HG03097 (cell line): ENCODE measurements around the gene UPK1B.
"Not testable (repeated sequence)": the region's sequence is repeated elsewhere in the genome, so short reads cannot be mapped to it uniquely, and the experiment has no call there.

Experiments used
- ATAC-seq: cut with Tn5 transposase; IDR thresholded peaks from one replicate; pipeline ENCODE4 v1.9.1; 2021; ENCODE audit not compliant: unreplicated experiment, low FRiP score

UPK1B gene

DNA sequence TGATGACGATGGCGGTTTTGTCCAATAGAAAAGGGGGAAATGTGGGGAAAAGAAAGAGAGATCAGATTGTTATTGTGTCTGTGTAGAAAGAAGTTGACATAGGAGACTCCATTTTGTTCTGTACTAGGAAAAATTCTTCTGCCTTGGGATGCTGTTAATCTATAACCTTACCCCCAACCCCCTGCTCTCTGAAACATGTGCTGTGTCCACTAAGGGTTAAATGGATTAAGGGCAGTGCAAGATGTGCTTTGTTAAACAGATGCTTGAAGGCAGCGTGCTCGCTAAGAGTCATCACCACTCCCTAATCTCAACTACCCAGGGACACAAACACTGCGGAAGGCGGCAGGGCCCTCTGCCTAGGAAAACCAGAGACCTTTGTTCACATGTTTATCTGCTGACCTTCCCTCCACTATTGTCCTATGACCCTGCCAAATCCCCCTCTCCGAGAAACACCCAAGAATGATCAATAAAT lies 69.7 kb downstream of the UPK1B start:
- ATAC-seq, result not testable (repeated sequence)

DNA sequence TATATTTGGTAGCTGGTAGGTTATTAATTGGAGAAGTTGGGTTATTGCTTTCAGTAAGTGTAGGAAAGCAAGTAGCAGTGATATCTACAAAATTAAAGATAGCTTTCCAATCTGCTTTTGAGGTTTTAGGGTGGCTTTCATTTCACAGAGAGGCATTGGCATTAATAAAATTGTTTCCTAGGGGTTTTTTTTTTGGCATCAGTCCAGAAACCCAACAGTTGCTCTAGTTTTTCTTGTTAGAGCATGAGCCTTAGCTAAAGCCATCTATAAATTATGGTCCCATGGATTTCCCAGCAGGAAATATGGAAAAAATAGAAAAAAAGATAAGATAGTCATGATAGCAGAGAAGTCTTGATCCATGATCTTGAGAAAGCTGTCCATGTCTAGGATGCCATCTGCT lies 70.3 kb downstream of the UPK1B start:
- ATAC-seq, result no peak

DNA sequence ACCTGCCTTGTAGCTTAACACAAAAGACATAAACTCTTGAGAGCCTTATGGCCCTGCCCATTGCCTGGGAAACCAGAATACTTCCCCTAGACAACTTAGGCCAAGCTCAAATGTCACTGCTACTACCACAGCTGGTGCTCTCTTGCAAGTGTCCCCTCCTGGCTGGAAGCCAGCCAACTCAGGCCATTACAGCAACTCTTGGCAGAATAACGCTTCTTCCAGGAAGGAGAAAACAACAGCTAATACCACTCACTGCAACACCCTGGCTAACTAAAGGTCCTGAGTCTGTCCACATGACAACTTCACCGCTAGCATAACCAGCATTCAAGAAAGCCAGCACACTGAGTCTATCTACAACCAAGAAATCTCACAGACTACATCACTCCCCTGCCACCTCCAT lies 72.4 kb downstream of the UPK1B start:
- no peak for ATAC-seq
